Measurements from ENCODE around the gene WDR70. TPM values are rescaled to one million over a fixed set of nuclear protein-coding genes. Genes with fewer than 3 reads are reported as not detected.
"Not testable (repeated sequence)": the region's sequence is repeated elsewhere in the genome, so short reads cannot be mapped to it uniquely, and the experiment has no call there.

The WDR70 gene
- total and polyA plus RNA-seq, 4 experiments from 2014 or later, result 23.5 to 43.2 (median 29.9) TPM

- Mint-ChIP-seq H3K36me3 (peaks cover 2 to 3% of the 10 kb centered on the region in 2 donors), H3K4me1 (no peaks in the 10 kb centered on the region), H3K9me3 (peaks cover 8 to 27% (median 14%) of the 10 kb centered on the region in 8 donors), H3K4me3 (no peak overlapping the region), H3K27me3 (peaks cover 13 to 15% of the 10 kb centered on the region in 2 donors), H3K27ac (no peak overlapping the region)
- Histone ChIP-seq H3K4me1 (ENCODE audit: insufficient read depth, low read length) (no peaks in the 10 kb centered on the region), H3K9me3 (ENCODE audit: control insufficient read depth in 1 of 2, low read length in 2 of 2) (no peaks in the 10 kb centered on the region), H3K4me3 (ENCODE audit: low read length in 2 of 2) (no peak overlapping the region), H3K36me3 (ENCODE audit: insufficient read depth, low read length) (no peaks in the 10 kb centered on the region), H3K27ac (ENCODE audit: low read depth, low read length) (no peak overlapping the region), H3K27me3 (ENCODE audit: insufficient read depth, low read length) (peaks cover 3% of the 10 kb centered on the region)
- ChIA-PET CTCF (ENCODE audit: partially characterized antibody) (no interaction called here), POLR2A (ENCODE audit: partially characterized antibody) (no interaction called here)
- no peak for DNase-seq
- intact Hi-C loops (cut with micrococcal nuclease), result no loop called here
Observed at GRCh38 chr5:37789991-37790390, 410.9 kb downstream of the WDR70 start.

- Mint-ChIP-seq H3K36me3 (peaks cover 2 to 3% of the 10 kb centered on the region in 2 donors), H3K9me3 (peaks cover 8 to 36% (median 20%) of the 10 kb centered on the region in 8 donors), H3K27me3 (peaks cover 13% of the 10 kb centered on the region in 2 donors), H3K4me3 (no peak overlapping the region), H3K27ac (no peak overlapping the region), H3K4me1 (no peaks in the 10 kb centered on the region)
- no peaks in the 10 kb centered on the region for H3K36me3 ChIP-seq (ENCODE audit: insufficient read depth, low read length)
- DNase-seq, result no peak
- H3K27me3 ChIP-seq (ENCODE audit: insufficient read depth, low read length), result peaks cover 3% of the 10 kb centered on the region
- intact Hi-C loops (cut with micrococcal nuclease), result no loop called here
- no peak overlapping the region for H3K27ac ChIP-seq (ENCODE audit: low read depth, low read length)
- ChIA-PET POLR2A (ENCODE audit: partially characterized antibody) (no interaction called here), CTCF (ENCODE audit: partially characterized antibody) (no interaction called here)
- no peak overlapping the region for H3K4me3 ChIP-seq (ENCODE audit: low read length in 2 of 2)
- no peaks in the 10 kb centered on the region for H3K4me1 ChIP-seq (ENCODE audit: insufficient read depth, low read length)
- no peaks in the 10 kb centered on the region for H3K9me3 ChIP-seq (ENCODE audit: control insufficient read depth in 1 of 2, low read length in 2 of 2)
Observed at GRCh38 chr5:37791321-37791720, 412.2 kb downstream of the WDR70 start.

- Mint-ChIP-seq H3K9me3 (peaks cover 8 to 40% (median 23%) of the 10 kb centered on the region in 8 donors), H3K27me3 (peaks cover 13% of the 10 kb centered on the region in 2 donors), H3K27ac (no peak overlapping the region), H3K4me1 (no peaks in the 10 kb centered on the region), H3K36me3 (peaks cover 0 to 2% of the 10 kb centered on the region in 2 donors), H3K4me3 (no peak overlapping the region)
- no peaks in the 10 kb centered on the region for H3K9me3 ChIP-seq (ENCODE audit: control insufficient read depth in 1 of 2, low read length in 2 of 2)
- H3K27ac ChIP-seq (ENCODE audit: low read depth, low read length), result no peak overlapping the region
- intact Hi-C loops (cut with micrococcal nuclease), result no loop called here
- ChIA-PET POLR2A (ENCODE audit: partially characterized antibody) (no interaction called here), CTCF (ENCODE audit: partially characterized antibody) (no interaction called here)
- H3K36me3 ChIP-seq (ENCODE audit: insufficient read depth, low read length), result no peaks in the 10 kb centered on the region
- H3K4me3 ChIP-seq (ENCODE audit: low read length in 2 of 2), result no peak overlapping the region
- no peaks in the 10 kb centered on the region for H3K4me1 ChIP-seq (ENCODE audit: insufficient read depth, low read length)
- no peak for DNase-seq
- peaks cover 3% of the 10 kb centered on the region for H3K27me3 ChIP-seq (ENCODE audit: insufficient read depth, low read length)
Observed at GRCh38 chr5:37792975-37793631, 414.0 kb downstream of the WDR70 start.

DNA sequence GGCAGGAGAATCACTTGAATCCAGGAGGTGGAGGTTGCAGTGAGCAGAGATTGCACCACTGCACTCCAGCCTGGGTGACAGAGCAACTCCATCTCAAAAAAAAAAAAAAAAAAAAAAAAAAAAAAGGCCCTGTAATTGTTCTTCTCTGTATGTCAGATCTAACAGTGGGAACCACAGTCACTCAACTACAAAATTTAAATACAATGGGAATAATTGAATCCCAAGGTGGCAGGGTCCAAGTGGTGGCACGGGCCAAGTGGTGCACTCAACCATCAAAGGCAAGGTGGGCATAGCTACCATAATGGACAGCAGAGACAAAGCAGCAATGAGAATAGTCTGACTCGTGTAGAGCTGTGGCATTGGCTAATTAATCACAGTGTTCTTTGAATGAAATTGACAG is 416.2 kb downstream of the WDR70 start:
- H3K36me3 Mint-ChIP-seq; POLR2A ChIA-PET (ENCODE audit: partially characterized antibody); DNase-seq; H3K27ac Mint-ChIP-seq; H3K4me1 Mint-ChIP-seq; H3K27me3 Mint-ChIP-seq; H3K27me3 ChIP-seq (ENCODE audit: insufficient read depth, low read length); intact Hi-C loops (cut with micrococcal nuclease); H3K4me3 ChIP-seq (ENCODE audit: low read length in 2 of 2); H3K9me3 ChIP-seq (ENCODE audit: control insufficient read depth in 1 of 2, low read length in 2 of 2); CTCF ChIA-PET (ENCODE audit: partially characterized antibody); H3K36me3 ChIP-seq (ENCODE audit: insufficient read depth, low read length); H3K4me3 Mint-ChIP-seq; H3K4me1 ChIP-seq (ENCODE audit: insufficient read depth, low read length); H3K27ac ChIP-seq (ENCODE audit: low read depth, low read length): not testable (repeated sequence)
- H3K9me3 Mint-ChIP-seq, result peaks cover 3 to 40% (median 23%) of the 10 kb centered on the region in 8 donors

- intact Hi-C loops (cut with micrococcal nuclease); POLR2A ChIA-PET (ENCODE audit: partially characterized antibody); H3K27me3 Mint-ChIP-seq; H3K27ac ChIP-seq (ENCODE audit: low read depth, low read length); DNase-seq; H3K27me3 ChIP-seq (ENCODE audit: insufficient read depth, low read length); H3K4me1 Mint-ChIP-seq; CTCF ChIA-PET (ENCODE audit: partially characterized antibody); H3K4me3 Mint-ChIP-seq; H3K27ac Mint-ChIP-seq; H3K4me3 ChIP-seq (ENCODE audit: low read length in 2 of 2); H3K36me3 Mint-ChIP-seq; H3K36me3 ChIP-seq (ENCODE audit: insufficient read depth, low read length); H3K9me3 ChIP-seq (ENCODE audit: control insufficient read depth in 1 of 2, low read length in 2 of 2); H3K4me1 ChIP-seq (ENCODE audit: insufficient read depth, low read length): not testable (repeated sequence)
- peaks cover 3 to 39% (median 23%) of the 10 kb centered on the region in 8 donors for H3K9me3 Mint-ChIP-seq
Observed at GRCh38 chr5:37796435-37796834, 417.3 kb downstream of the WDR70 start.

DNA sequence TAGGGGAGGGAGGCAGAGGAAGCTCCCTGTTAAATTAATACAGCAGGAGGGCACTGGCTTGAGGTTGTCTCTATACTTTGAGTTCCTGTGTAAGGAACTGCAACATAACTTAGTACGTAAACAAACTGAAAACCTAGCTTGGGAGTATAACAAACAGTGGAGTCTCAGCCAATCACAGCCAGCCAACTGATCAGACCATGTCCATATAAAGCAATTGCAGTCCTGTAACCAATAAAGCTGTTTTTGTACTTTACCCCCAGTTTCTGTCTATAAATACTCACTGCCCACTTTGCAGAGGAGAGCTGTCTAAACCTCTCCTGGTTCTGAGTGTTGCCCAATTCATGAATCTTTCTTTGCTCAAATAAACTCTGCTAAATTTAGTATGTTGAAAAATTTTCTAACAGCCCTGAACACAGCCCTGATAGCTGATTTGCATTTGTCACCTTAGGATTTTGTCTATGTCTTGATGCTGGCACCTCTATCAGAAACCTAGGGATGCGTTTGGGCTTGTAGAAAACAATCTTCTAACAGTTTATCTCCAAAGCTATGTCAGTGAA is 420.8 kb downstream of the WDR70 start:
- no peaks in the 10 kb centered on the region for H3K27me3 ChIP-seq (ENCODE audit: insufficient read depth, low read length)
- Mint-ChIP-seq H3K4me3 (no peak overlapping the region), H3K27me3 (peaks cover 0 to 2% of the 10 kb centered on the region in 2 donors), H3K4me1 (no peaks in the 10 kb centered on the region), H3K9me3 (peaks cover 2 to 18% (median 13%) of the 10 kb centered on the region in 8 donors), H3K36me3 (no peaks in the 10 kb centered on the region), H3K27ac (no peak overlapping the region)
- ChIA-PET POLR2A (ENCODE audit: partially characterized antibody) (no interaction called here), CTCF (ENCODE audit: partially characterized antibody) (no interaction called here)
- intact Hi-C loops (cut with micrococcal nuclease), result no loop called here
- H3K4me1 ChIP-seq (ENCODE audit: insufficient read depth, low read length), result no peaks in the 10 kb centered on the region
- H3K36me3 ChIP-seq (ENCODE audit: insufficient read depth, low read length), result no peaks in the 10 kb centered on the region
- no peak overlapping the region for H3K4me3 ChIP-seq (ENCODE audit: low read length in 2 of 2)
- no peaks in the 10 kb centered on the region for H3K9me3 ChIP-seq (ENCODE audit: control insufficient read depth in 1 of 2, low read length in 2 of 2)
- H3K27ac ChIP-seq (ENCODE audit: low read depth, low read length), result no peak overlapping the region
- no peak for DNase-seq

GRCh38 chr5:37801521-37801920 is 422.4 kb downstream of the WDR70 start:
- Mint-ChIP-seq H3K27ac (no peak overlapping the region), H3K27me3 (peaks cover 0 to 1% of the 10 kb centered on the region in 2 donors), H3K4me3 (no peak overlapping the region), H3K9me3 (peaks cover 2 to 6% (median 4%) of the 10 kb centered on the region in 8 donors), H3K36me3 (no peaks in the 10 kb centered on the region), H3K4me1 (no peaks in the 10 kb centered on the region)
- Histone ChIP-seq H3K9me3 (ENCODE audit: control insufficient read depth in 1 of 2, low read length in 2 of 2) (no peaks in the 10 kb centered on the region), H3K36me3 (ENCODE audit: insufficient read depth, low read length) (no peaks in the 10 kb centered on the region), H3K27me3 (ENCODE audit: insufficient read depth, low read length) (no peaks in the 10 kb centered on the region), H3K4me3 (ENCODE audit: low read length in 2 of 2) (no peak overlapping the region), H3K4me1 (ENCODE audit: insufficient read depth, low read length) (no peaks in the 10 kb centered on the region), H3K27ac (ENCODE audit: low read depth, low read length) (no peak overlapping the region)
- CTCF ChIA-PET (ENCODE audit: partially characterized antibody), result no interaction called here
- DNase-seq, result no peak
- POLR2A ChIA-PET (ENCODE audit: partially characterized antibody), result no interaction called here
- intact Hi-C loops (cut with micrococcal nuclease), result no loop called here
